Adipocyte (in vitro differentiated cells): ENCODE data around the gene PIGC.

Source experiments
- DNase-seq: peaks from one replicate; pipeline ENCODE4 v3.0.0-alpha.2; 2015; ENCODE audit warnings: low read depth
- H3K27me3 ChIP-seq: replicated peaks from 2 replicates; pipeline ENCODE4 v1.7.0; 2013; ENCODE audit warnings: mild to moderate bottlenecking, low read length, moderate library complexity; ENCODE audit not compliant: control insufficient read depth, insufficient read depth
- H3K36me3 ChIP-seq: 2 replicates; pipeline ENCODE4 v1.7.0; 2013; ENCODE audit warnings: low read length, mild to moderate bottlenecking, moderate library complexity; ENCODE audit not compliant: control insufficient read depth, insufficient read depth, severe bottlenecking
- H3K4me1 ChIP-seq: 2 replicates; pipeline ENCODE4 v1.7.0; 2013; ENCODE audit warnings: mild to moderate bottlenecking, low read length, moderate library complexity; ENCODE audit not compliant: control insufficient read depth, insufficient read depth
- H3K4me3 ChIP-seq: 2 replicates; pipeline ENCODE4 v1.7.0; 2013; ENCODE audit warnings: mild to moderate bottlenecking, low read length, moderate library complexity
- H3K9ac ChIP-seq: 2 replicates; pipeline ENCODE4 v1.7.0; 2013; ENCODE audit warnings: mild to moderate bottlenecking, low read length, moderate library complexity
- H3K9me3 ChIP-seq: 2 replicates; pipeline ENCODE4 v1.7.0; 2013; ENCODE audit warnings: mild to moderate bottlenecking, low read length, moderate library complexity; ENCODE audit not compliant: control insufficient read depth

The PIGC gene

DNA sequence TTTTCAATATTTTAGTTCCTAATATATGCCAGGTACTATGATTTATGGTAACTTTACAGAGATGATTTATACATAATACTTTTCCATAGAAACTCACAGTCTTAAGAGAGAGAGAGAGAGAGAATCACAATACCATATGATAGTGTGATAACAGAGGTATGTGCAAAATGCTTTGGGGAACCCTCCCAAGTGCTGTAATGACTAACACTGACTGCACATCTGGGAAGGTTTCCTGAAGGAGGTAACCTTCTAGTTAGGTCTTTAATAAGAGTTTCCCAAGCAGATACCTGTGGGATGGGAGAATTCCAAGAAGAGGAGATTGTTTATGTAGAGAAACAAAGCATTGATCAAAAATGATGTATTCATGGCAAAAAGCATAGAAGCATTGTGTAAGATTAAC, 34.6 kb upstream of the PIGC start:
- no peak for DNase-seq
- Histone ChIP-seq H3K4me1 (peaks cover 5% of the 10 kb centered on the region), H3K36me3 (no peaks in the 10 kb centered on the region), H3K4me3 (no peak overlapping the region), H3K9ac (no peak overlapping the region), H3K27me3 (peaks cover 13% of the 10 kb centered on the region), H3K9me3 (no peaks in the 10 kb centered on the region)

- Histone ChIP-seq H3K4me3 (no peak overlapping the region), H3K9me3 (no peaks in the 10 kb centered on the region), H3K9ac (no peak overlapping the region), H3K36me3 (no peaks in the 10 kb centered on the region), H3K27me3 (peaks cover 13% of the 10 kb centered on the region), H3K4me1 (peaks cover 5% of the 10 kb centered on the region)
- no peak for DNase-seq
Observed at GRCh38 chr1:172477741-172478140, 33.9 kb upstream of the PIGC start.

DNA sequence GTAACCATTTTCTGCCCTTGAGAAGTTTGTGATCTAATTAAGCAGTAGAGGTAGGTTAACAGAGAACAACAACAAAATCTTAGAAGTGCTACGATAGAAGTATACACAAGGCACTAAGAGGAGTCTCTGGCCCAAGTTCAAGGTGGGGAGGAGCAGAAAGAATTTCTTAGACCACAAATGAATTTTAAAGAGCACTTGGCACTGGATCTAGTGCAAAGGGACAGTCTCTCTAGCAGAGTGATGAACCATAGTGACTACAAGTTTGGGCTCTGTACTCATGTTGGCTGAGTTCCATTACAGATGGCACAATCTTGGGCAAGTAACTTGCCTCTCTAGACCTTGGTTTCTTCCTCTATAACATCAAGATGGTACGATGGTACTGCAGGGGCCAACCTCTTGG, 33.3 kb upstream of the PIGC start:
- Histone ChIP-seq H3K4me3 (no peak overlapping the region), H3K27me3 (peaks cover 13% of the 10 kb centered on the region)

GRCh38 chr1:172476218-172476811, 32.4 kb upstream of the PIGC start:
- H3K9me3 ChIP-seq, result no peaks in the 10 kb centered on the region
- no peak for DNase-seq

More for the DNA sequence above, 33.3 kb upstream of the PIGC start:
- Histone ChIP-seq H3K4me1 (peaks cover 5% of the 10 kb centered on the region), H3K36me3 (no peaks in the 10 kb centered on the region), H3K9ac (no peak overlapping the region), H3K9me3 (no peaks in the 10 kb centered on the region)
- DNase-seq, result no peak

GRCh38 chr1:172473842-172474241, 30.0 kb upstream of the PIGC start:
- Histone ChIP-seq H3K9ac (no peak overlapping the region), H3K4me3 (no peak overlapping the region), H3K27me3 (no peaks in the 10 kb centered on the region), H3K4me1 (peaks cover 5% of the 10 kb centered on the region), H3K36me3 (no peaks in the 10 kb centered on the region), H3K9me3 (no peaks in the 10 kb centered on the region)
- DNase-seq, result no peak

More at GRCh38 chr1:172476218-172476811, 32.4 kb upstream of the PIGC start:
- Histone ChIP-seq H3K4me1 (peaks cover 5% of the 10 kb centered on the region), H3K36me3 (no peaks in the 10 kb centered on the region), H3K4me3 (no peak overlapping the region), H3K9ac (no peak overlapping the region), H3K27me3 (peaks cover 8% of the 10 kb centered on the region)

- Histone ChIP-seq H3K4me3 (no peak overlapping the region), H3K36me3 (no peaks in the 10 kb centered on the region), H3K27me3 (no peaks in the 10 kb centered on the region), H3K9me3 (no peaks in the 10 kb centered on the region), H3K9ac (no peak overlapping the region), H3K4me1 (peaks cover 5% of the 10 kb centered on the region)
- DNase-seq, result no peak
Observed at GRCh38 chr1:172473302-172473701, 29.4 kb upstream of the PIGC start.

- no peak overlapping the region for H3K4me3 ChIP-seq
- DNase-seq, result no peak
- peaks cover 5% of the 10 kb centered on the region for H3K4me1 ChIP-seq
- H3K9ac ChIP-seq, result no peak overlapping the region
- no peaks in the 10 kb centered on the region for H3K27me3 ChIP-seq
- no peaks in the 10 kb centered on the region for H3K36me3 ChIP-seq
- no peaks in the 10 kb centered on the region for H3K9me3 ChIP-seq
Observed at GRCh38 chr1:172472495-172472894, 28.6 kb upstream of the PIGC start.

DNA sequence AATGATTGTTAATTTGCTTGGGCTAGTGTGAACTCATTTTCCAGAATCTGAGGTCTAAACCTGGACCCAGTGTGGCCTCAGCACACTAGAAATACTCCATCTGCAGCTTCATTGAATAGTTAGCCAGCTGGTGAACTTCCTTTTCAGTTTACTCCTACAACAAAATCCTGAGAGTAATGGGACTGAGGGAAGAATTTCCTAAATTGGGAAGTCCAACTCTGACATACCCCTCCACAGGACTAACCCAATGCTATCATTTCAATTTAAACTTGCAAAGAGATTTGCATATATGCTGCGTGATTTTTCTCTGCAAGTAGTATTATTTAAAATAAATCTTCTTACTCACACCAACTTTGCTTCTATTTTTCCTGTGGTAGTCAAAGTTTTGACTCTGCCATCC, 27.8 kb upstream of the PIGC start:
- no peaks in the 10 kb centered on the region for H3K9me3 ChIP-seq
- no peaks in the 10 kb centered on the region for H3K36me3 ChIP-seq
- H3K4me1 ChIP-seq, result no peaks in the 10 kb centered on the region
- DNase-seq, result no peak
- H3K27me3 ChIP-seq, result no peaks in the 10 kb centered on the region
- no peak overlapping the region for H3K4me3 ChIP-seq
- no peak overlapping the region for H3K9ac ChIP-seq

- Histone ChIP-seq H3K36me3 (no peaks in the 10 kb centered on the region), H3K4me1 (no peaks in the 10 kb centered on the region), H3K27me3 (no peaks in the 10 kb centered on the region), H3K4me3 (no peak overlapping the region), H3K9ac (no peak overlapping the region), H3K9me3 (no peaks in the 10 kb centered on the region)
- no peak for DNase-seq
Observed at GRCh38 chr1:172470149-172470548, 26.3 kb upstream of the PIGC start.

GRCh38 chr1:172469717-172470116, 25.8 kb upstream of the PIGC start:
- H3K9ac ChIP-seq, result no peak overlapping the region
- no peak overlapping the region for H3K4me3 ChIP-seq
- DNase-seq, result no peak
- no peaks in the 10 kb centered on the region for H3K4me1 ChIP-seq
- H3K9me3 ChIP-seq, result no peaks in the 10 kb centered on the region
- no peaks in the 10 kb centered on the region for H3K27me3 ChIP-seq
- no peaks in the 10 kb centered on the region for H3K36me3 ChIP-seq

- H3K4me3 ChIP-seq, result no peak overlapping the region
- no peaks in the 10 kb centered on the region for H3K4me1 ChIP-seq
- H3K36me3 ChIP-seq, result no peaks in the 10 kb centered on the region
- H3K9ac ChIP-seq, result no peak overlapping the region
- no peak for DNase-seq
- H3K9me3 ChIP-seq, result no peaks in the 10 kb centered on the region
- H3K27me3 ChIP-seq, result no peaks in the 10 kb centered on the region
Observed at GRCh38 chr1:172468296-172468695, 24.4 kb upstream of the PIGC start.

DNA sequence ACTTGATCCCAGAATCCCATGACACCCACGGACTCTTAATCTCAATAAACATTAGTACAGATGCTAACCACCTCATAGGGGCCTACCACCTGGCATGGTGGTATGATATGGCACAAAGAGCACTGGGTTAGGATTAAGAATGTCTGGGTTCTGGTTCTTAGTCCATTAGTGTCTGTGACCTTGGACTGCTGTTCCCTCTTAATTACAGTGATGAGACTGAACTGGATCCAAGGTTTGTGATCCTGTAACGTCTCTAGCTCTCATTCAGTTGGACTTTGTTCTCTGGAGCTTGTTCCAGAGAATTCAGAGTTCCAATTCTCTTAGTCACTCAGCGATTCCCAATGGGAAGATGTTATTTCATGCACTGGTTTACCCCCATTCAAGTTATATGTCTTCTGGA, 23.6 kb upstream of the PIGC start:
- Histone ChIP-seq H3K36me3 (no peaks in the 10 kb centered on the region), H3K4me1 (no peaks in the 10 kb centered on the region), H3K9ac (no peak overlapping the region), H3K4me3 (no peak overlapping the region), H3K27me3 (no peaks in the 10 kb centered on the region), H3K9me3 (no peaks in the 10 kb centered on the region)
- DNase-seq, result no peak
